ENCODE data around the gene SORBS1.
"Not testable (repeated sequence)": the region's sequence is repeated elsewhere in the genome, so short reads cannot be mapped to it uniquely, and the experiment has no call there.

SORBS1 gene

DNA sequence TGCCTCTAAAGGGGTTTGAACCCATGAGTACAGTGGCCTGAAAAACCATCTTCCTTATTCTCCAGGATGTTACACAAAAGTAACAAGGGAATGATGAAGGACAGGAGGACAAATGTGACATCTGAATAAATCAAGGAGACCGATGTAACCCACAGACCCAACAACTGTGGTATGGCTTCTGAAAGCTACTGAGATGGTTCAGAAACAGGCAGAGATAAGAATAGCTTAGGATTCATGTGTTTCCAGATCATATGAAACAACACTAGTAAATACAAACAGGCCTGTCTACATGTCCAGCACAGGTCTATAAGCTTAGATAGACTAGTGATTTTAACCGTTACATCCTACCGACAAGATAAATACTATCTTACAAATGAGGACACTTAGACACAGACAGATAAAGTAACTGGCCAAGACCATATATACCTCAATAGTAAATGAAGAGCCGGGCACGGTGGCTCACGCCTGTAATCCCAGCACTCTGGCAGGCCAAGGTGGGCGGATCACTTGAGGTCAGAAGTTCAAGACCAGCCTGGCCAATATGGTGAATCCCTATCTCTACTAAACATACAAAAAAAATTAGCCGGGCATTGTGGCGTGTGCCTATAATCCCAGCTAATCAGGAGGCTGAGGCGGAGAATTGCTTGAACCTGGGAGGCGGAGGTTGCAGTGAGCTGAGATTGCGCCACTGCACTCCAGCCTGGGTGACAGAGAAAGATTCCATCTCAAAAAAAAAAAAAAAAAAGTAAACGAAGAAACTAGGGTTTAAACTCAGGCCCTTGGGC lies 88.7 kb downstream of the SORBS1 start:
- TF ChIP-seq, protein P1, sequence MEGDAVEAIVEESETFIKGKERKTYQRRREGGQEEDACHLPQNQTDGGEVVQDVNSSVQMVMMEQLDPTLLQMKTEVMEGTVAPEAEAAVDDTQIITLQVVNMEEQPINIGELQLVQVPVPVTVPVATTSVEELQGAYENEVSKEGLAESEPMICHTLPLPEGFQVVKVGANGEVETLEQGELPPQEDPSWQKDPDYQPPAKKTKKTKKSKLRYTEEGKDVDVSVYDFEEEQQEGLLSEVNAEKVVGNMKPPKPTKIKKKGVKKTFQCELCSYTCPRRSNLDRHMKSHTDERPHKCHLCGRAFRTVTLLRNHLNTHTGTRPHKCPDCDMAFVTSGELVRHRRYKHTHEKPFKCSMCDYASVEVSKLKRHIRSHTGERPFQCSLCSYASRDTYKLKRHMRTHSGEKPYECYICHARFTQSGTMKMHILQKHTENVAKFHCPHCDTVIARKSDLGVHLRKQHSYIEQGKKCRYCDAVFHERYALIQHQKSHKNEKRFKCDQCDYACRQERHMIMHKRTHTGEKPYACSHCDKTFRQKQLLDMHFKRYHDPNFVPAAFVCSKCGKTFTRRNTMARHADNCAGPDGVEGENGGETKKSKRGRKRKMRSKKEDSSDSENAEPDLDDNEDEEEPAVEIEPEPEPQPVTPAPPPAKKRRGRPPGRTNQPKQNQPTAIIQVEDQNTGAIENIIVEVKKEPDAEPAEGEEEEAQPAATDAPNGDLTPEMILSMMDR (conservative IDR thresholded peaks at IDR 0.05; ENCODE audit: low read depth, low read length) = no peak
- no peak overlapping the region for H3K4me3 ChIP-seq (IDR thresholded peaks at IDR 0.05; ENCODE audit: insufficient read depth, low read depth, low read length)
- no peaks in the 10 kb centered on the region for H3K36me3 ChIP-seq (ENCODE audit: insufficient read depth)
- no peak overlapping the region for H2AFZ ChIP-seq (ENCODE audit: low read depth)
- H3K27ac ChIP-seq = no peak overlapping the region
- H3K4me2 ChIP-seq = no peak overlapping the region
- no peaks in the 10 kb centered on the region for H3K27me3 ChIP-seq (ENCODE audit: insufficient read depth, low read depth)
- H4K20me1 ChIP-seq (ENCODE audit: insufficient read depth) = no peaks in the 10 kb centered on the region
- no peak overlapping the region for H3K9ac ChIP-seq
- H3K79me2 ChIP-seq (ENCODE audit: insufficient read depth, low read depth) = no peaks in the 10 kb centered on the region
- no peaks in the 10 kb centered on the region for H3K4me1 ChIP-seq (ENCODE audit: low read depth, poor library complexity, severe bottlenecking)

DNA sequence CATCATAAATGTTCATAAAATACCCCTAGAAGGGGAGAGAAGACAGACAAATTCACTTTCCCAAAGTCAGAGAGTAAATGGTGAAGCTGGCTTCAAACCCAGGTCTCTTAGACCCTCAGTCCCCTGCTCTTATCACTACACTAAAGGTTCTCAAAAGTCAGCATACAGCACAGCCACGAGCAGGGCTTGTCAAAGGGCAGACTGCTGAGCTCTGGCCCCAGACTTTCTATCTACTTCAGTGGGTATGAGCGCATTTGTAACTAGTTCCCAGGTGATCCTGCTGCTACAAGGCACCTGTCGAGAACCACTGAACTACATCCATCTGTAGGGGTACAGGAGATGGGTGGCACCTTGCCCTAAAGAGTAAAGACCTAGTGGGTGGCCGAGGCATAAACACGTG lies 91.5 kb downstream of the SORBS1 start:
- Histone ChIP-seq H3K27me3 (ENCODE audit: insufficient read depth, low read depth) (no peaks in the 10 kb centered on the region), H2AFZ (ENCODE audit: low read depth) (no peak overlapping the region), H4K20me1 (ENCODE audit: insufficient read depth) (no peaks in the 10 kb centered on the region), H3K4me1 (ENCODE audit: low read depth, poor library complexity, severe bottlenecking) (no peaks in the 10 kb centered on the region), H3K9ac (no peak overlapping the region), H3K79me2 (ENCODE audit: insufficient read depth, low read depth) (no peaks in the 10 kb centered on the region), H3K4me3 (IDR thresholded peaks at IDR 0.05; ENCODE audit: insufficient read depth, low read depth, low read length) (no peak overlapping the region), H3K36me3 (ENCODE audit: insufficient read depth) (no peaks in the 10 kb centered on the region), H3K27ac (no peak overlapping the region), H3K4me2 (no peak overlapping the region)
- TF ChIP-seq, protein P1 (conservative IDR thresholded peaks at IDR 0.05; ENCODE audit: low read depth, low read length) = no peak

DNA sequence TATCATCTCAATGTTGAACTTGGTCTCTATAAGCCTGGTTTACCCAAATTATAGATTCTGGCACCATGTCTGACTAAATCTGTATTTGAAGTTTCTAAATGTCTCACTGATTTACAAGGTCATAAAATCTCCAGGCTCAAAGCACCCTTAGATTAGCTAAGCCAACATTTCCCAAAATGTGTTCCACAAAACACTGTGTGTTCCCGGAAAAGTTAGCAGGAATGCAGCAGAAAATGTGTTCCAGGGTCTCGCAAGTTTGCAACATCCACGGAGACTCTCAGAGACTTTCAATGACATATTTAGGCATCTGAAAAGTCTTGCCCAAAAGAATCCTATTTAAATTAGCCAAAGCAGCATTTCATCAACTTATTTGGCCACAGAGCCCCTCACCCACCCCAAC lies 91.9 kb downstream of the SORBS1 start:
- Histone ChIP-seq H3K9ac (no peak overlapping the region), H3K36me3 (ENCODE audit: insufficient read depth) (no peaks in the 10 kb centered on the region), H3K79me2 (ENCODE audit: insufficient read depth, low read depth) (no peaks in the 10 kb centered on the region), H4K20me1 (ENCODE audit: insufficient read depth) (no peaks in the 10 kb centered on the region), H3K4me3 (IDR thresholded peaks at IDR 0.05; ENCODE audit: insufficient read depth, low read depth, low read length) (no peak overlapping the region), H3K4me2 (no peak overlapping the region), H2AFZ (ENCODE audit: low read depth) (no peak overlapping the region), H3K27ac (no peak overlapping the region), H3K27me3 (ENCODE audit: insufficient read depth, low read depth) (no peaks in the 10 kb centered on the region), H3K4me1 (ENCODE audit: low read depth, poor library complexity, severe bottlenecking) (no peaks in the 10 kb centered on the region)
- TF ChIP-seq, protein P1 (conservative IDR thresholded peaks at IDR 0.05; ENCODE audit: low read depth, low read length) = no peak

DNA sequence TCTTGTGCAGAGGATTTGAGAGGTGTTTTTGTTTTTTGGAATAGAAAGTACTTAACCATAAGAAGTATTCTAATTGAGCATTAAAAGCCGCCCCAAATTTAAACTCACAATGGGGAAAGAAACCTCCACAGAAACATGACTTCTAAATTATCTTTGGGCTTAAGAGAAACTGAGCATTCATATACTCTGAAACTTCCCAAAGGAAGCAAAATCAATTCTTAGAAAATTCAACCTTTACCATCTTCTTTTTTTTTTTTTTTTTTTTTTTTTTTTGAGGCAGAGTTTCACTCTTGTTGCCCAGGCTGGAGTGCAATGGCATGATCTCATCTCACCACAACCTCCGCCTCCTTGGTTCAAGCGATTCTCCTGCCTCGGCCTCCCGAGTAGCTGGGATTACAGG lies 93.5 kb downstream of the SORBS1 start:
- H3K27me3 ChIP-seq (ENCODE audit: insufficient read depth, low read depth); H3K79me2 ChIP-seq (ENCODE audit: insufficient read depth, low read depth); H3K4me3 ChIP-seq (IDR thresholded peaks at IDR 0.05; ENCODE audit: insufficient read depth, low read depth, low read length); H3K36me3 ChIP-seq (ENCODE audit: insufficient read depth); H3K4me1 ChIP-seq (ENCODE audit: low read depth, poor library complexity, severe bottlenecking); H4K20me1 ChIP-seq (ENCODE audit: insufficient read depth); H3K27ac ChIP-seq; H3K4me2 ChIP-seq; H3K9ac ChIP-seq; H2AFZ ChIP-seq (ENCODE audit: low read depth): not testable (repeated sequence)

DNA sequence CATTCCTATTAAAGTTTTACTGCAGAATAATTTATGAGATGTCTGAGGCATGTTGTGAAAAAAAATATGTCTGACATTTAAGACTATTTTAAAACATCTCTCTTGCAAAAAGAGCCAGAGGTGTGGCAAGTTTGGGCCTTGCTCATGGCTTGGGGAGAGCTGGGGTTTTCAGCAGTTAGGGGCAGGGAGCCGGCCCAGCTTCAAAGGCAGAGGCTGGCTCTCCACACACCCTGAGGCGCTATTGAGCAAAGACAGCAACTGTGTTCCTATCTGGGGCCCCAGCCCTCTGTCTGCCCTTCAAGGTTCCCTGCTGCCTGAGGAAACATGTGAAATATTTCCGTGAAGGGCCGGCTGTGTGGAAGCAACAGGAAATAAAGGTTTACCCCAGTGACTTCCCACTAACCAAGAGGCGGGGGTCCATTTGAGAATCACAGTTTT lies 94.0 kb downstream of the SORBS1 start:
- no peak overlapping the region for H3K4me2 ChIP-seq
- no peak overlapping the region for H3K9ac ChIP-seq
- no peaks in the 10 kb centered on the region for H3K4me1 ChIP-seq (ENCODE audit: low read depth, poor library complexity, severe bottlenecking)
- H2AFZ ChIP-seq (ENCODE audit: low read depth) = no peak overlapping the region
- H3K4me3 ChIP-seq (IDR thresholded peaks at IDR 0.05; ENCODE audit: insufficient read depth, low read depth, low read length) = no peak overlapping the region
- no peaks in the 10 kb centered on the region for H3K79me2 ChIP-seq (ENCODE audit: insufficient read depth, low read depth)
- H3K27ac ChIP-seq = no peak overlapping the region
- H4K20me1 ChIP-seq (ENCODE audit: insufficient read depth) = no peaks in the 10 kb centered on the region
- TF ChIP-seq, protein P1 (conservative IDR thresholded peaks at IDR 0.05; ENCODE audit: low read depth, low read length) = no peak
- no peaks in the 10 kb centered on the region for H3K36me3 ChIP-seq (ENCODE audit: insufficient read depth)
- no peaks in the 10 kb centered on the region for H3K27me3 ChIP-seq (ENCODE audit: insufficient read depth, low read depth)

Data from KMS-11 (cell line).